Ascending aorta (tissue), 2 donors: ENCODE measurements around the gene CFLAR. TPM values are rescaled to one million over a fixed set of nuclear protein-coding genes. Genes with fewer than 3 reads are reported as not detected.
A peak's percentile ranks its signal among the peaks of the same experiment; 100 is the strongest.

Experiments used
- DNase-seq, 2 donors: peaks; one replicate each; pipeline ENCODE4 v3.0.0-alpha.2; 2019; ENCODE audit warnings: low spot score in 2 of 2
- H3K27ac ChIP-seq, 2 donors: fragments of 200-600 bp; sonication (generic); one replicate each; pipeline ENCODE4 v1.5.1; 2016 to 2017; ENCODE audit warnings: mild to moderate bottlenecking in 1 of 2
- H3K27me3 ChIP-seq: fragments of 200-600 bp; sonication (generic); one replicate; pipeline ENCODE4 v1.5.1; 2017
- H3K36me3 ChIP-seq, 2 donors: fragments of 200-600 bp; sonication (generic); one replicate each; pipeline ENCODE4 v1.5.1; 2016
- H3K4me1 ChIP-seq, 2 donors: fragments of 200-600 bp; sonication (generic); one replicate each; pipeline ENCODE4 v1.5.1; 2016 to 2017; ENCODE audit warnings: mild to moderate bottlenecking in 1 of 2
- H3K4me3 ChIP-seq, 2 donors: fragments of 200-600 bp; sonication (generic); one replicate each; pipeline ENCODE4 v1.5.1; 2016 to 2017; ENCODE audit warnings: mild to moderate bottlenecking in 1 of 2
- H3K9me3 ChIP-seq, 2 donors: fragments of 200-600 bp; sonication (generic); one replicate each; pipeline ENCODE4 v1.5.1; 2016
- intact Hi-C: fragments of 100-400 bp; cut with DNase I; formaldehyde crosslinking; loops from one replicate; pipeline ENCODE4 v1.15.1; 2023
- total RNA-seq: library from RNA; depleted of rRNA; stranded (reverse); fragments of >200 nt; gene quantifications from one replicate; pipeline ENCODE4 v1.1.0, GENCODE V29; 2016
- TF ChIP-seq, protein P1 (sequence below), 3 experiments: fragments of 200-600 bp in 2 of 3; fragments of 450-650 bp in 1 of 3; sonication (generic) in 2 of 3; IDR thresholded peaks; one replicate each; pipeline ENCODE4 v1.5.1; 2016 to 2019; ENCODE audit warnings: antibody characterized with exemption in 3 of 3, mild to moderate bottlenecking in 1 of 3, moderate library complexity in 1 of 3

Gene CFLAR
- 112 TPM for total RNA-seq

DNA sequence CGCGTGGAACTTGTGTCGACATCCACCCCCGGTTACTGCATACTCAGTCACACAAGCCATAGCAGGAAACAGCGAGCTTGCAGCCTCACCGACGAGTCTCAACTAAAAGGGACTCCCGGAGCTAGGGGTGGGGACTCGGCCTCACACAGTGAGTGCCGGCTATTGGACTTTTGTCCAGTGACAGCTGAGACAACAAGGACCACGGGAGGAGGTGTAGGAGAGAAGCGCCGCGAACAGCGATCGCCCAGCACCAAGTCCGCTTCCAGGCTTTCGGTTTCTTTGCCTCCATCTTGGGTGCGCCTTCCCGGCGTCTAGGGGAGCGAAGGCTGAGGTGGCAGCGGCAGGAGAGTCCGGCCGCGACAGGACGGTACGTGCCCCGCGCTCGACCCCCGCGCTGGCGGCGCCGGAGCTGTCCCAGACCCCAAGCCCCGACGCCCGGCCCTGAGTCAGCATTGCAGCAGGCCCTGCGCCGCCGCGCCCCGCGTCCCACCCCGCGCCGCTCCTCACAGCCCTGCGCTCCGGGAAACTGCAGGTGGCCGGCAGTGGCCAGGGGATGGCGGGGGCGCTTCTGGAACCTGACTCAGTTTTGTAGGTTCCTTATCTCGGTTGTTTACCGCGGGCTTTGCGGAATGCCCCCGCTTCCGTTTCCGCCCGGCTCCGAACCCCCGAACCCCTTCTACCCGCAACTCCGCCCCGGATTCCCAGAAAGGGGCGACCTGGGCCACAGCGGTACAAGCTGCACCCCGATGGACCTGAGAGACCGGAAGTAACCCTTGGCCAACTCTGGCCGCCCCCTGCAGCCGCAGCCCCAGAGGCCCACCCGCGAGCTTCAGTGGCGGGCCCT, at the start of gene CFLAR:
TSS of gene CFLAR (plus strand) at position 50 of the 844 bp plus-strand sequence. CDS start 13,702 bp downstream, outside the sequence.
- TF ChIP-seq, protein P1, sequence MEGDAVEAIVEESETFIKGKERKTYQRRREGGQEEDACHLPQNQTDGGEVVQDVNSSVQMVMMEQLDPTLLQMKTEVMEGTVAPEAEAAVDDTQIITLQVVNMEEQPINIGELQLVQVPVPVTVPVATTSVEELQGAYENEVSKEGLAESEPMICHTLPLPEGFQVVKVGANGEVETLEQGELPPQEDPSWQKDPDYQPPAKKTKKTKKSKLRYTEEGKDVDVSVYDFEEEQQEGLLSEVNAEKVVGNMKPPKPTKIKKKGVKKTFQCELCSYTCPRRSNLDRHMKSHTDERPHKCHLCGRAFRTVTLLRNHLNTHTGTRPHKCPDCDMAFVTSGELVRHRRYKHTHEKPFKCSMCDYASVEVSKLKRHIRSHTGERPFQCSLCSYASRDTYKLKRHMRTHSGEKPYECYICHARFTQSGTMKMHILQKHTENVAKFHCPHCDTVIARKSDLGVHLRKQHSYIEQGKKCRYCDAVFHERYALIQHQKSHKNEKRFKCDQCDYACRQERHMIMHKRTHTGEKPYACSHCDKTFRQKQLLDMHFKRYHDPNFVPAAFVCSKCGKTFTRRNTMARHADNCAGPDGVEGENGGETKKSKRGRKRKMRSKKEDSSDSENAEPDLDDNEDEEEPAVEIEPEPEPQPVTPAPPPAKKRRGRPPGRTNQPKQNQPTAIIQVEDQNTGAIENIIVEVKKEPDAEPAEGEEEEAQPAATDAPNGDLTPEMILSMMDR (IDR thresholded peaks at IDR 0.05) = no peak
- Histone ChIP-seq H3K4me1 (peaks cover 3 to 16% of the 10 kb centered on the region in 2 donors), H3K36me3 (no peaks in the 10 kb centered on the region), H3K4me3 (peak within 1 kb of the TSS; percentile 77 to 85), H3K27ac (peak within 1 kb of the TSS; percentile 99), H3K9me3 (no peaks in the 10 kb centered on the region), H3K27me3 (no peaks in the 10 kb centered on the region)
- intact Hi-C loops = loop anchor here (5.0 to 10.0 kb wide), 4 partner anchors 36 to 1148 kb away; partner anchors contain the start of genes FZD7, NIF3L1, NOP58 and PPIL3
- peak; percentile 30 to 88 for DNase-seq

DNA sequence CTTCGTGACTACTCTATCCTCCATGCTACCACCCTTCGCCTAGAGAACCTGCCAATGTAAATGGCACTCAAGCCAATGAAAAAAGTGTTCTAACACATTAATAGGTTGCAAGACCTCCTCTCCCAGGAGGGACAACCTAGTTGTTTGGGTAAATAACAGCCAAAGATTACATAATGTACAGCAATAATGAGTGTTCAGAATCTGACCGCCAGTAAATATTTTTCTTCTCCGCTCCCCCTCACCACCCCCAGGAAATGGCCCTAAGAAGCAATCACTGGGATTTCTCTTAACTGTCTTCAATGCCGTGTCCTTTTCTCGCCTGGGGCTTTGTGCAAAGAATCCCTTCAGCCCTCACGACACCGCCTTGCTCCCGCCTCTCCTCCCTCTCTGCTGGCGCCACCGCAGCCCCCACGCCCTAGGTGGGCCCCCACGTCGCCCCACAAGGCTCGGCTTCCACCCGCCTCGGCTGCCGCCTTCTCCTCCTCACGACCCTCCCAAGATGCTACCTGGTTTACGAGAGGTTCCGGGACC, 45.0 kb upstream of the CFLAR start:
- H3K4me3 ChIP-seq = peak overlapping the region; percentile 87 to 93
- H3K4me1 ChIP-seq = peaks cover 12 to 18% of the 10 kb centered on the region in 2 donors
- H3K9me3 ChIP-seq = no peaks in the 10 kb centered on the region
- peak overlapping the region; percentile 80 to 84 for H3K27ac ChIP-seq
- no peaks in the 10 kb centered on the region for H3K27me3 ChIP-seq
- intact Hi-C loops = loop anchor here (2.0 to 5.0 kb wide), 2 partner anchors 48 to 184 kb away; partner anchors contain the start of genes NIF3L1 and PPIL3
- TF ChIP-seq, protein P1 (IDR thresholded peaks at IDR 0.05) = no peak
- no peak for DNase-seq
- no peaks in the 10 kb centered on the region for H3K36me3 ChIP-seq

DNA sequence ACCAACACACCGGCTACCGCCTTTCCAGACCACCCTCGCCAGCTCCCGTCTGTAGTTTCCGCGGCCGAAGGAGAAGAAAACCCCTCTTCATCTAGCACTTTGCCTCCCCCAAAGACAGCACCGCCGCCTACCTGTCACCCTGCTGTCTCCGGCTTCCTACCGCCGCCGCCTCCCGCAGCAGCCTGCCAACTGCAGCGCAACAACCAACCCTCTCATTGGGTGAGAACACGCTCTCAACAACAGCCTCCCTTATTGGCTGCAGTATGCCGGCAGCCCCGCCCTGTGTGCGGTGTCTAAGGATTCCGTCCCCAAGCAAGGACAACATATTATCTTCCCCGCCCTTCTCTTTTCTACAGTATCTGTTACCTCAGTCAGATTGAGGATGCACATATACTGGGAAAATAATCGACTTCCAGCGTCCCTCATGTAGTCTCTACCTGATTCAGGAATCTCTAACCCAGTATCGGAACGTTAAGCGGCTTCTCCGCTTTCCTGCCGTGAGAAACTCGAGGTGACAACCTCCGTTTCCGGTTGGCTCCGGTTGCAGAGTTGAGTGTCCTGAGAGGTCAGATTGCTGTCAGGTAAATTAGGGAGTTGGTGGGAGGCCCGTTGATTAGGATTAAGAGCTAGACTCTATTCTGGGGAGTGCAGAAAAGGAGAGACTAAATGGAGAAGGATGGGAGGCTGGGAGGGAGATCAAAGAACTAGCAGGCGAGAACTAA, 44.3 kb upstream of the CFLAR start, which contains the start of the genes HYCC2 and NDUFB3:
TSS of gene HYCC2 (minus strand) at position 193 of the 722 bp plus-strand sequence. CDS start 47,662 bp downstream, outside the sequence.
TSS of gene NDUFB3 (plus strand) at position 523 of the 722 bp plus-strand sequence. CDS start 6,882 bp downstream, outside the sequence.
- intact Hi-C loops = loop anchor here (2.0 to 5.0 kb wide), 2 partner anchors 47 to 184 kb away; partner anchors contain the start of genes NIF3L1 and PPIL3
- DNase-seq = peak; percentile 79 to 95
- H3K4me3 ChIP-seq = peak within 1 kb of the TSS; percentile 87 to 93
- H3K36me3 ChIP-seq = no peaks in the 10 kb centered on the region
- H3K9me3 ChIP-seq = no peaks in the 10 kb centered on the region
- H3K4me1 ChIP-seq = peaks cover 12 to 18% of the 10 kb centered on the region in 2 donors
- H3K27ac ChIP-seq = peak within 1 kb of the TSS; percentile 80 to 84
- no peaks in the 10 kb centered on the region for H3K27me3 ChIP-seq
- TF ChIP-seq, protein P1 (IDR thresholded peaks at IDR 0.05) = peak in 2 of 3 experiments; percentile 12 to 40

DNA sequence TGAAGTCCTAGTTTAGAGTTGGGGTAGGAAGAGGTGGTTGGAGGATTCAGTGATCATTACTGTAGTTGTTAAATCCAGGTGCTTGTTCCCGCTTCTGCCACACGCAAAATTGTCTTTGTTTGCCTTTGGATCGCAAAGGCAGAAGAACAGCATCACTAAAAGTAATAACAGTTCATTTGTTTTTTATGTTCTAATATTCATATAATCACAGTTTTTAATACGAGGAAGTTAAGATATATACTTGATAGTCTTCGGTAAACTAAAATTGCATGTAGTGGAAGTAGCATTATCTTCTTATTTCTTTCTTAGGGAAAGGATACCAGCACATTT, 43.8 kb upstream of the CFLAR start:
- Histone ChIP-seq H3K4me1 (peaks cover 12 to 18% of the 10 kb centered on the region in 2 donors), H3K9me3 (no peaks in the 10 kb centered on the region), H3K27me3 (no peaks in the 10 kb centered on the region), H3K36me3 (no peaks in the 10 kb centered on the region), H3K4me3 (peak overlapping the region; percentile 87 to 93), H3K27ac (peak overlapping the region in 1 of 2 donors; percentile 80)
- intact Hi-C loops = loop anchor here (5.0 kb wide), 1 partner anchor 185 kb away; the partner anchor contains the start of genes NIF3L1 and PPIL3
- DNase-seq = no peak
- TF ChIP-seq, protein P1 (IDR thresholded peaks at IDR 0.05) = no peak

DNA sequence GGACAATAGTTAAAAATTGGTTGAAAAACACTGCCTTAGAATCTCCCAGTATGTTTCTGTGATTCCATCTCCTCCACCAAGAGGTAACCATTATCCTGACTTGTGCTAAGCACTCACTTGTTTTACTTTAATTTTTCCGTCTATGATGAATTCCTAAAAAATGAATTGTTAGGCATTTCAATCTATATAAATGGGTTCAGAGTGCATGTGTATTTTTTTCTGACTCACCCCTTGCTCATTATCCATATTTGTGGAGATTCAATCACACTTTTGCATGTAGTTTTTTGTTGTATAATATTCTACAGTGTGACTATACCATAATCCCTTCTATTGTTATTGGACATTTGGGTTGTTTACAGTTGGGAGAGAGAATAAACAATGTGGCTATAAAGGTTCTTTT, 42.9 kb upstream of the CFLAR start:
- intact Hi-C loops = loop anchor here (5.0 kb wide), 1 partner anchor 186 kb away; the partner anchor contains the start of genes NIF3L1 and PPIL3
- TF ChIP-seq, protein P1 (IDR thresholded peaks at IDR 0.05) = no peak
- H3K27ac ChIP-seq = no peak overlapping the region
- H3K27me3 ChIP-seq = no peaks in the 10 kb centered on the region
- H3K4me1 ChIP-seq = peaks cover 10 to 12% of the 10 kb centered on the region in 2 donors
- DNase-seq = no peak
- no peaks in the 10 kb centered on the region for H3K36me3 ChIP-seq
- no peaks in the 10 kb centered on the region for H3K9me3 ChIP-seq
- peak overlapping the region in 1 of 2 donors; percentile 93 for H3K4me3 ChIP-seq
